Stimulated activated CD8-positive, alpha-beta memory T cell treated with anti-CD3 and anti-CD28 coated beads, Interleukin-15, amount 100 ng/mL, for 24 hours (primary cell): Measurements from ENCODE around the gene RASAL2.
"Not testable (repeated sequence)": the region's sequence is repeated elsewhere in the genome, so short reads cannot be mapped to it uniquely, and the experiment has no call there.

Experiments
- DNase-seq: peaks from one replicate; pipeline ENCODE4 v3.0.0-alpha.2; 2020; ENCODE audit warnings: low read depth

RASAL2 gene

GRCh38 chr1:178237121-178237520, 143.2 kb downstream of the RASAL2 start:
- no peak for DNase-seq

DNA sequence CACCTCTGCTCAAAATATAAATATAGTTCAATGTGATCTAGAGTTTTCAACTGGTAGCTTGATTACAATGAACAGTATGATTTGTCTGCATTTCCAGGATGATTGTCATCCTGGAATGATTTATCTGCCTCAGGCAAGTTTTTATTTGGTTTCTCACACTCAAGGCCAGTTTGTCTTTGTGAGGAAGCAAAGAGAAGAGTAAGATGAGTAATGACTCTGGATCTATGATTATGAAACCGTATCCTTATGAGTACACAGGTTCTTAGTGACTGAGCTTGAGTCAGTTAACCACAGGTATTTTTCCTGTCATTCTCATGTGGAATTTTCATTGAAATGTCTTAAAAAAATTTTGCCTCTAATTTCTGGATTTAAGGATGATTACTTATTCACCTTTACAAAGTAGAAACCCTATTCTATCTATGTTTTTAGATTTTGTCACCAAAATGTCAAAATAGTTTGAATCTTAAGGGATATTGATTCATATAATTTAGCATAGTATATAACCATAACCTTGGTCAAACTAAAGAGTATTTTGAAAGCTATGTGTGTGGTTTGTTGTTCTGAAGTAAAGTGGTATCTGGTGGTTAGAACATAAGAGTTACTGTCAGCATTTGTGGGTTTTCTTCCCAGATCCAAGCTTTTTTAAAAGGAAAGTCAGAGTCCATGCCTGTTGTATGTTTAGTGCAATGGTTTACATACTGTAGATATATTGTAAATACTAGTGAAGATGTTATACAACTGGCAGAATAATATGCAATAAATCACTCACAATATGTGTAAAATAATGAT, 145.0 kb downstream of the RASAL2 start:
- DNase-seq: no peak

DNA sequence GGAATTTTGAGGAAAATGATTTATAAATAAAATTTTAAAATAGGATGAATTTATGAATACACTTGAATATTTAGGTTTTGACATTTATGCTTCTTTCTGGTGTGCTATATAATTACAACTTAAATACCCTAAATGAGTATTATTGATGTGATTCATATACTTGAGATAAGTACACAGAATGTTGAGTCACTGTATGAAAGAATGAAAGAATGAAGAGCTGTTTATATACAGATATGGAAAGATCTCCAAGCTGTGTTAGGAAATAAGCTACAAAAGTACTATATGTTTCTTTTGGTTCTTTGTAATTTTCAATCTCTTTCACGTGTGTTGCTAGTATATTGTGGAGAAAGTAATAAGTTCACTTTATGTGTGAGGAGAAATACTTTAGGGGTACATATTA, 147.2 kb downstream of the RASAL2 start:
- no peak for DNase-seq

DNA sequence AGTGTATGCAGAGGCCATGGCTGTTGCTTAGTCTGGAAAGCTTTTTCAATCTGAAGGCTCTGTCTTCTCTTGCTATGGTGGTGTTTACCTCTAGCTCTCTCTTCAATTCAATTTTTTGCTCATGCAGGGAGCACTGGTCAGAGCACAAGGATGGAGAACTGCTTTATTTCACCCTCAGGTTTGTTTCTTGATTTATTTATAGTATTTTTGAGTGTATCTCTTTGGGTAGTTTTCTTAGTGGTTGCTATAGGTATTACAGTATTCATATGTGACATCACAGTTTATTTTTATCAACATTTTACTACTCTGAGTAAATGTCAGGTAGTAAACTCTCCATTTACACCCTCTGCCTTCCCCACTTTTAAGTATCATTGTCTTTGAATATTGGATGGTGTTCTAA, 147.9 kb downstream of the RASAL2 start:
- no peak for DNase-seq

- no peak for DNase-seq
Measured at GRCh38 chr1:178243119-178243518, 149.2 kb downstream of the RASAL2 start.

DNA sequence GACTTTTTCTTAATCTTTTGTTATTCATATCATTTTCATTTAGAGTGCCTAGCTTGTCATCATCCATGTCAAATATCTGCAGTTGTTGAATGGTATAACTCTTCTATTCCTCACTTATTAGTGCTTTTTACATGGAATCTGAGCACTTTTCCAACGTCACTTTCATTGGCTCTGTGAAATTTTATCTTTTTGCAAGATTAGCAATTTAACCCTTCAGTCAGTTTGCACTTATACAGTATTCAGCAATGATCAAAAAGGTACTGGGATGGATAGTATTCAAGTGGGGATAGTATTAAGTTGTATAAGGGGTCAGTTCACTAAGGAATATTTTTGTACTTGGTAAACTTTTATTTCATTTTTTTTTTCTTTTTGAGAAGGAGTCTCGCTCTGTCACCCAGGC, 150.0 kb downstream of the RASAL2 start:
- DNase-seq: no peak

DNA sequence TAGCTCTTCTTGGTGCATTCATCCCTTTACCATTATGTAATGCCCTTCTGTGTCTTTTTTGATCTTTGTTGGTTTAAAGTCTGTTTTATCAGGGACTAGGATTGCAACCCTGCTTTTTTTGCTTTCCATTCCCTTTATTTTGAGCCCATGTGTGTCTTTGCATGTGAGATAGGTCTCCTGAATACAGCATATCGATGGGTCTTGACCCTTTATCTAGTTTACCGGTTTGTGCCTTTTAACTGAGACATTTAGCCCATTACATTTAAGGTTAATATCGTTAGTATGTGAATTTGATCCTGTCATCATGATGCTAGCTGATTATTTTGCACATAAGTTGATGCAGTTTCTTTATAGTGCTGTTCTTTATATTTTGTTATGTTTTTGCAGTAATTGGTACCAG, 154.4 kb downstream of the RASAL2 start:
- DNase-seq: not testable (repeated sequence)

DNA sequence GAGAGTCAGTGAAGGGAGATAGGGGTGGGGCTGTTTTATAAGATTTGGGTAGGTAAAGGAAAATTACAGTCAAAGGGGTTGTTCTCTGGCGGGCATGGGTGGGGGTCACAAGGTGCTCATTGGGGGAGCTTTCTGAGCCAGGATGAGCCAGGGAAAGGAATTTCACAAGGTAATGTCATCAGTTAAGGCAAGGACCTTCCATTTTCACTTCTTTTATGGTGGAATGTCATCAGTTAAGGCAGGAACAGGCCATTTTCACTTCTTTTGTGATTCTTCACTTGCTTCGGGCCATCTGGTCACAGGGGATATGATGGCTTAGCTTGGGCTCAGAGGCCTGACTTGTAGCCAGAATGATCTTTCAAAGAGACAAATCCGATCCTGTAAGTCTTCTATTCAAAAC, 159.7 kb downstream of the RASAL2 start:
- not testable (repeated sequence) for DNase-seq

- no peak for DNase-seq
Measured at GRCh38 chr1:178254433-178254832, 160.5 kb downstream of the RASAL2 start.

GRCh38 chr1:178258536-178258935, 164.6 kb downstream of the RASAL2 start:
- DNase-seq: no peak

- no peak for DNase-seq
Measured at GRCh38 chr1:178262120-178262500, 168.2 kb downstream of the RASAL2 start.

GRCh38 chr1:178263341-178263740, 169.4 kb downstream of the RASAL2 start:
- no peak for DNase-seq

DNA sequence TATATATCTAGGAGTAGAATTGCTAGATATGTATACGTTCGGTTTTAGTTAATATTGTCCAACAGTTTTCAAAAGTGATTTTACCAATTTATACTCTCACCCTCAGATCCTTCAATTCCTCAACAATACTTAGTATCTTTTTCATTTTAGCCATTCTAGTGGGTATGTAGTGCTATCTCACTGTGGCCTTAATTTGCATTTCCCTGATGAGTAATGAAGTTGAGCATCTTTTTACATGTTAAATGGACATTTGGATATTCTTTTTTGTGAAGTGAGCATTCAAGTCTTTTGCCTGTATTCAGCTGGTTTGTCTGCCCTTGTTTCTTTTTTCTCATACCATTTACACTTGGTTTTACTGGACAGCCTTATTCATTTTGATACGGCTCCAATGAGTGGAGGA, 172.2 kb downstream of the RASAL2 start:
- DNase-seq: no peak

DNA sequence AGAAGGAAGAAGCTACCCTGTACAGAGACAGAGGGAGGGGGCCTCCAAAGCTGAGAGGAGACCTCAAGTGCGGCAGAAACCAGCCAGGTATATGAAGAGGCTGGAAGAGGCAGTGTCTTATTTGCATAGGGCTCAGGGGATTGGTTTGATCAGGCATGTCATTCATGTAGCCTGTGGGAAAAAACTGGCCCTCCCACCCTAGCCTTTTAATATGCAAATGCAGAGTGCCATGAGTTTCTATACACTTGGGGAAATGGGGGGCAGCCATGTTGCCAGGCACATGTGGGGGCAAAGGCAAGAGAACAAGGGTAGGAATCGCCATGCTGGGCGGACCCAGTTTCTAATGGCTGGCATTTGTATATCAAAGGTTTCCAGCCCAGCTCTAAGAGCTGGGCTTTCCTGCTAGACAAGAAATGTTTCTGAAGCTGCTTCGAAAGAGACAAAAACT, 172.7 kb downstream of the RASAL2 start:
- no peak for DNase-seq

GRCh38 chr1:178267646-178268094, 173.8 kb downstream of the RASAL2 start:
- no peak for DNase-seq

DNA sequence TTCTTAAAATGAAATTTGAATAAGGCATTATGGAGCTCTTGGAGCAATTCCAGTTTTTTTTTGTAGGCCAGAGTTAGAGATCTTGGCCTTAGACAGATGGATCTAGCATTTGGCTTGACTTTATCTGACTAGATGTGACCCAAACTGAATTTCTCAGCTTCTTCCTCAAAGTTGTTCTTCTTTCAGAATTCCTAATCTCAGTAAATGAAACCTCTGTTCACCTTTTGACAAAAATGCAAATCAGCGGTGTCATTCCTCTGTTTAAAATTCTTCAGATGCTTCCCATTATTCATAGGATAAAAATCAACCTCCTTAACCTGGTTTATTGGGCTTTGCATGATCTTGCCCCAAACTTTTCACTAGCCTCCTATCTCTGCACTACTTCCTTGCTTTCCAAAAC, 177.6 kb downstream of the RASAL2 start:
- no peak for DNase-seq

DNA sequence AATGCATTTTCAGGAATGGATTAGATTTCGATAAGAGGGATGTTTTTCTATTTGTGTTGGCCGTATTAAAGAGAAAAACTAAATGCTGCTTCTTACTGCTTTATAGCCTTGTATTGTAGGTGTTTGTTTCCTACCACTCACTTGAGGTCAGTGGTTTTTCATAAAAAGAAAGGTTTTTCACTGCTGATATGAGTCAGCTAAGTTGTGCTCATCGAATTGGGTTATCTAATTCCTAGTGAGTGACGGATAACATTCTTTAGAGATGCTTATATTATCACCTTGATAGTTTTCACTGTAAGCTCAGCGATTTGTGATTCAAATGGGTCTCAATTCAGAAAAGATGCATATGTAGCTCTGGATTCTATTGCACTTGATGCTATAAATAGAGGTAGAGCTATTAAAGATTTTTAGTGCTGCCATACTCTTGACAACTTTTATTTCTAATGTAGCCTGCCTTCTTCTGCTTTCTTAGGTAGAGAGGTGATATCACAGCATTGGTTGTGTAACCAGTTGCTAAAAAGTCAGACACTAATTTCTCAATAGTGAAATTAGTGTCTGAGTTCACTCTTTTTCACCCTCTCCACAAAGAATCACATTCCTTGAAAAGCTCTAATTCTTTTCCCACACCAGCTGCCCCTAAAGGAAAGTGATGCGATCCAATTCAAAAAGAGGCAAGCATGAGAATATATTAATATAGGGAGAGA, 180.0 kb downstream of the RASAL2 start:
- no peak for DNase-seq

DNA sequence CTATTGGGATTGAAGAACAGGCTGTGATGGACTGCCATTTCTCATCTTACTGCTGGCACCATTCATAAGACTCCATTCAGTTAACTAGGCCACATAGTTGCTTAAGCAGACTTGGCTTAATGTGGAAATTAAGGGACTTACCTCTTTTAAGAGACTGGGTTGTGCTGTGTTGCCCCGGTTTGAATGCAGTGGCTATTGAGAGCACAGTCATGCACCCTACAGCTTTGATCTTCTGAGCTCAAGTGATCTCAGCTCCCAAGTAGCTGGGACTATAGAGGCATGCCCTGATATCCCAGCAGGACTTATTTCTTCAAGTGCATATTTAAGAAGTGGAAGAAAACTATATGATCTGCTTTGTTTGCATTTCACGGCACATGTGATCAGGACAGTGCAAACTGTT, 181.1 kb downstream of the RASAL2 start:
- no peak for DNase-seq

DNA sequence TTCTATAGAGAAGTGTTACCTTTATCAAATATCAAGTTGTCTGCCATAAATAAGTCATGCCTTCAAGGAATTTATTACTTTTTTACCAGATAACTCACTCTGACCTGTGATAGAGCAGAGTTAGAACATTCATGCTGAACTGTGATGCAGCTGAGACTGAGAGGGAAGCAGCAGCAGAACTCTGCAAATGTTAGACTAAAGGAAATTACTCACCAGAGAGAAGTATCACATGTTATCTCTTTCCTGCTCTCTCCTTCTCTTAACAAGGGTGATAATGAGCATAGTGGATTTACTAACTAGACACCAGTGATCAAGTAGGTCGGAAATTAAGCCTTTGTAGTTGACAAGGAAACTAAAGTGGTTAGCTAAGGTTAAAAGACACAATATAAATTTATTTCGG, 181.6 kb downstream of the RASAL2 start:
- no peak for DNase-seq

GRCh38 chr1:178277793-178278530, 184.1 kb downstream of the RASAL2 start:
- DNase-seq: no peak

GRCh38 chr1:178278916-178279686, 185.2 kb downstream of the RASAL2 start:
- no peak for DNase-seq

- DNase-seq: no peak
Measured at GRCh38 chr1:178282949-178283367, 189.1 kb downstream of the RASAL2 start.
